Natural killer cell (primary cell): Measurements from ENCODE around the gene SDHD. TPM values are rescaled to one million over a fixed set of nuclear protein-coding genes. Genes with fewer than 3 reads are reported as not detected.

Experiments used
- ATAC-seq, 3 donors: fragments of 150-1000 bp in 2 of 3; fragments of 200-7000 bp in 1 of 3; cut with Tn5 transposase; 1 replicate in 1 of 3; 2 replicates in 2 of 3; pipeline ENCODE4 v1.10.0; 2021; ENCODE audit warnings: mild to moderate bottlenecking in 2 of 3, moderate library complexity in 2 of 3
- DNase-seq, 2 donors: peaks; one replicate each; pipeline versions ENCODE4 v3.0.0 to v3.0.0-alpha.2; 2013 to 2021; ENCODE audit warnings: mixed read lengths in 1 of 2
- H3K27ac ChIP-seq: one replicate; pipeline ENCODE4 v1.5.1; 2013; ENCODE audit warnings: mild to moderate bottlenecking, low read length
- H3K27me3 ChIP-seq: one replicate; pipeline ENCODE4 v1.6.1; 2013; ENCODE audit warnings: low read length; ENCODE audit not compliant: control insufficient read depth, insufficient read depth
- H3K36me3 ChIP-seq: one replicate; pipeline ENCODE4 v1.6.1; 2013; ENCODE audit warnings: low read length; ENCODE audit not compliant: control insufficient read depth, insufficient read depth
- H3K4me1 ChIP-seq: one replicate; pipeline ENCODE4 v1.6.1; 2013; ENCODE audit warnings: low read length; ENCODE audit not compliant: control insufficient read depth, insufficient read depth
- H3K4me3 ChIP-seq: one replicate; pipeline ENCODE4 v1.5.1; 2013; ENCODE audit warnings: low read length
- H3K9me3 ChIP-seq: one replicate; pipeline ENCODE4 v1.6.1; 2013; ENCODE audit warnings: low read length; ENCODE audit not compliant: control insufficient read depth, insufficient read depth
- H3K27ac Mint-ChIP-seq, 2 donors: one replicate each; pipeline ENCODE4 v1.8.0; 2022; ENCODE audit warnings: mild to moderate bottlenecking in 2 of 2, mixed read lengths in 2 of 2, moderate library complexity in 1 of 2
- H3K27me3 Mint-ChIP-seq, 2 donors: one replicate each; pipeline ENCODE4 v1.8.0; 2022; ENCODE audit warnings: low read depth in 2 of 2, mixed read lengths in 2 of 2
- H3K36me3 Mint-ChIP-seq: one replicate; pipeline ENCODE4 v1.8.0; 2022; ENCODE audit warnings: mixed read lengths
- H3K4me1 Mint-ChIP-seq, 2 donors: one replicate each; pipeline ENCODE4 v1.8.0; 2022; ENCODE audit warnings: mixed read lengths in 2 of 2
- H3K4me3 Mint-ChIP-seq: one replicate; pipeline ENCODE4 v1.8.0; 2022; ENCODE audit warnings: mild to moderate bottlenecking, moderate library complexity, mixed read lengths
- H3K9me3 Mint-ChIP-seq, 2 donors: one replicate each; pipeline ENCODE4 v1.8.0; 2022; ENCODE audit warnings: mixed read lengths in 2 of 2
- WGBS: methylation state at CpG from one replicate; pipeline ENCODE4 v1.1.7; 2013; ENCODE audit warnings: missing lambda C conversion rate; ENCODE audit not compliant: insufficient coverage; 5-methylcytosine and 5-hydroxymethylcytosine counted together
- intact Hi-C: fragments of 100-400 bp; cut with micrococcal nuclease; formaldehyde crosslinking; loops from one replicate; pipeline ENCODE4 v1.14.2; 2022
- total RNA-seq, 4 donors: library from RNA; stranded (reverse); fragments of 120-200 nt in 1 of 4; gene quantifications; one replicate each; pipeline versions ENCODE4 v1.2.3 to v1.2.4, GENCODE V29; 2013 to 2022
- TF ChIP-seq, protein P1 (sequence below): fragments of 200-600 bp; IDR thresholded peaks from one replicate; pipeline ENCODE4 v1.8.0; 2022; ENCODE audit warnings: antibody characterized with exemption

SDHD gene
- total RNA-seq, 3 donors from 2014 or later (not counting 1 experiment from before 2014, with no cell fraction given): 46.8 to 55.0 (median 52.3) TPM

DNA sequence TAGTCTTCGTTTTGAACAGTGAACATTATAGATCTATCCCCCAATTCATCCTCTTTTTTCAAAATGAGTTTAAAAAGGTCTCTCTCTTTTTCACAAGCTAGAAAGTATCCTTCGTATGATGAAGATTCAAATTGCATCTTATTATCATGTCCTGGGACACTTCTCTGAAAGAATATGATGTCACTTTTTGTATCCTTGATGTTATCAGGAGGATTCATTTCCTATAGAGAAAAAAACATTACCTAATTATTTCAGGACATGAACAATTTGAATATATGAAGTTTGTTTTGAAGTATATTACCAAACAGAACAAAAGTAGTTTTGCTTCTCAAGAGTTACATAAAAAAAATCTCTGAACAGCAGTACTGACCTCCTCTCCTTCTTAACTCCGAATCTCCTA lies 56.9 kb downstream of the SDHD start:
- ATAC-seq (no peak), DNase-seq (no peak)
- H3K27ac Mint-ChIP-seq: no peak overlapping the region
- no peaks in the 10 kb centered on the region for H3K4me1 ChIP-seq
- H3K9me3 ChIP-seq: no peaks in the 10 kb centered on the region
- intact Hi-C loops: no loop called here
- H3K36me3 Mint-ChIP-seq: peaks cover 15% of the 10 kb centered on the region
- H3K27me3 Mint-ChIP-seq: no peaks in the 10 kb centered on the region
- H3K27me3 ChIP-seq: no peaks in the 10 kb centered on the region
- H3K4me3 ChIP-seq: no peak overlapping the region
- TF ChIP-seq, protein P1, sequence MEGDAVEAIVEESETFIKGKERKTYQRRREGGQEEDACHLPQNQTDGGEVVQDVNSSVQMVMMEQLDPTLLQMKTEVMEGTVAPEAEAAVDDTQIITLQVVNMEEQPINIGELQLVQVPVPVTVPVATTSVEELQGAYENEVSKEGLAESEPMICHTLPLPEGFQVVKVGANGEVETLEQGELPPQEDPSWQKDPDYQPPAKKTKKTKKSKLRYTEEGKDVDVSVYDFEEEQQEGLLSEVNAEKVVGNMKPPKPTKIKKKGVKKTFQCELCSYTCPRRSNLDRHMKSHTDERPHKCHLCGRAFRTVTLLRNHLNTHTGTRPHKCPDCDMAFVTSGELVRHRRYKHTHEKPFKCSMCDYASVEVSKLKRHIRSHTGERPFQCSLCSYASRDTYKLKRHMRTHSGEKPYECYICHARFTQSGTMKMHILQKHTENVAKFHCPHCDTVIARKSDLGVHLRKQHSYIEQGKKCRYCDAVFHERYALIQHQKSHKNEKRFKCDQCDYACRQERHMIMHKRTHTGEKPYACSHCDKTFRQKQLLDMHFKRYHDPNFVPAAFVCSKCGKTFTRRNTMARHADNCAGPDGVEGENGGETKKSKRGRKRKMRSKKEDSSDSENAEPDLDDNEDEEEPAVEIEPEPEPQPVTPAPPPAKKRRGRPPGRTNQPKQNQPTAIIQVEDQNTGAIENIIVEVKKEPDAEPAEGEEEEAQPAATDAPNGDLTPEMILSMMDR: no peak
- 92% methylated on average over 2 of the region's 3 CpGs for WGBS
- H3K27ac ChIP-seq: no peak overlapping the region
- H3K36me3 ChIP-seq: no peaks in the 10 kb centered on the region
- H3K4me3 Mint-ChIP-seq: no peak overlapping the region
- H3K9me3 Mint-ChIP-seq: peaks cover 0 to 2% of the 10 kb centered on the region in 2 donors
- H3K4me1 Mint-ChIP-seq: no peaks in the 10 kb centered on the region

Other genes with a start within 250 kb of the SDHD start
- gene ALG9, start 215.3 kb upstream of the SDHD start, total RNA-seq: 10 to 100 TPM; 30.6 to 37.1 (median 35.4) TPM
- 1 to 10 TPM; 2.0 to 4.0 (median 3.3) TPM for gene FDXACB1, start 207.7 kb upstream of the SDHD start, total RNA-seq
- 1 to 10 TPM; 5.9 to 9.2 (median 7.6) TPM for gene CFAP68, start 207.3 kb upstream of the SDHD start, total RNA-seq
- not detected for gene CRYAB, start 175.1 kb upstream of the SDHD start, total RNA-seq
- not detected for gene HSPB2, start 174.1 kb upstream of the SDHD start, total RNA-seq
- not detected for gene C11orf52, start 168.0 kb upstream of the SDHD start, total RNA-seq
- gene DIXDC1, start 149.5 kb upstream of the SDHD start, total RNA-seq: 1 to 10 TPM in 1 of 3 donors, under 1 TPM in 2; 0.26 to 1.0 (median 0.57) TPM
- 10 to 100 TPM; 12.6 to 16.2 (median 15.5) TPM for gene DLAT, start 61.5 kb upstream of the SDHD start, total RNA-seq
- gene PIH1D2, start 12.9 kb upstream of the SDHD start, total RNA-seq: not detected
- 10 to 100 TPM; 12.6 to 14.9 (median 13.3) TPM for gene NKAPD1, start 12.6 kb upstream of the SDHD start, total RNA-seq
- gene TIMM8B, start 117 bp upstream of the SDHD start, total RNA-seq: 10 to 100 TPM; 14.6 to 17.8 (median 17.0) TPM
- 10 to 100 TPM in 2 of 3 donors, 1 to 10 TPM in 1; 9.3 to 13.8 (median 10.7) TPM for gene IL18, start 77.2 kb downstream of the SDHD start, total RNA-seq
- gene TEX12, start 80.5 kb downstream of the SDHD start, total RNA-seq: under 1 TPM; 0.45 to 0.82 (median 0.50) TPM
- 1 to 10 TPM; 3.9 to 7.2 (median 5.8) TPM for gene BCO2, start 88.6 kb downstream of the SDHD start, total RNA-seq
- 100 to 1,000 TPM in 1 of 3 donors, 10 to 100 TPM in 2; 86.7 to 106 (median 97.4) TPM for gene PTS, start 139.6 kb downstream of the SDHD start, total RNA-seq
- not detected for gene PLET1, start 174.0 kb downstream of the SDHD start, total RNA-seq